ACC112 (cell line): ENCODE measurements around the gene TUB.

Source experiments
- H2AFZ ChIP-seq: fragments of 200-600 bp; sonication (generic); one replicate; pipeline ENCODE4 v1.6.0; 2017; ENCODE audit warnings: antibody characterized with exemption, low read length; ENCODE audit not compliant: unreplicated experiment
- H3K27ac ChIP-seq: fragments of 200-600 bp; sonication (generic); 2 replicates; pipeline ENCODE4 v1.5.1; 2014; ENCODE audit warnings: low read depth, mild to moderate bottlenecking, antibody characterized with exemption, low read length, moderate library complexity
- H3K27me3 ChIP-seq: fragments of 200-600 bp; sonication (generic); 2 replicates; pipeline ENCODE4 v1.6.1; 2014; ENCODE audit warnings: mild to moderate bottlenecking, antibody characterized with exemption, low read length, moderate library complexity, mixed read lengths; ENCODE audit not compliant: insufficient read depth
- H3K36me3 ChIP-seq: fragments of 200-600 bp; sonication (generic); 2 replicates; pipeline ENCODE4 v1.6.1; 2016; ENCODE audit warnings: mild to moderate bottlenecking, antibody characterized with exemption, low read length, moderate library complexity, mixed read lengths; ENCODE audit not compliant: insufficient read depth
- H3K4me1 ChIP-seq: fragments of 200-600 bp; sonication (generic); one replicate; pipeline ENCODE4 v1.6.1; 2016; ENCODE audit warnings: low read length, mixed read lengths; ENCODE audit not compliant: insufficient read depth, unreplicated experiment, control insufficient read depth
- H3K4me3 ChIP-seq: fragments of 200-600 bp; sonication (generic); 2 replicates; pipeline ENCODE4 v1.5.1; 2014; ENCODE audit warnings: mild to moderate bottlenecking, low read depth, low read length
- H3K79me2 ChIP-seq: fragments of 200-600 bp; sonication (generic); one replicate; pipeline ENCODE4 v1.6.0; 2016; ENCODE audit warnings: low read length; ENCODE audit not compliant: control insufficient read depth, unreplicated experiment, insufficient read depth

The TUB gene

GRCh38 chr11:8092587-8093424 lies 11.8 kb downstream of the TUB start:
- Histone ChIP-seq H3K36me3 (no peaks in the 10 kb centered on the region), H3K27ac (no peak overlapping the region), H3K79me2 (no peaks in the 10 kb centered on the region), H3K27me3 (no peaks in the 10 kb centered on the region), H2AFZ (no peak overlapping the region), H3K4me3 (no peak overlapping the region), H3K4me1 (peaks cover 5% of the 10 kb centered on the region)

DNA sequence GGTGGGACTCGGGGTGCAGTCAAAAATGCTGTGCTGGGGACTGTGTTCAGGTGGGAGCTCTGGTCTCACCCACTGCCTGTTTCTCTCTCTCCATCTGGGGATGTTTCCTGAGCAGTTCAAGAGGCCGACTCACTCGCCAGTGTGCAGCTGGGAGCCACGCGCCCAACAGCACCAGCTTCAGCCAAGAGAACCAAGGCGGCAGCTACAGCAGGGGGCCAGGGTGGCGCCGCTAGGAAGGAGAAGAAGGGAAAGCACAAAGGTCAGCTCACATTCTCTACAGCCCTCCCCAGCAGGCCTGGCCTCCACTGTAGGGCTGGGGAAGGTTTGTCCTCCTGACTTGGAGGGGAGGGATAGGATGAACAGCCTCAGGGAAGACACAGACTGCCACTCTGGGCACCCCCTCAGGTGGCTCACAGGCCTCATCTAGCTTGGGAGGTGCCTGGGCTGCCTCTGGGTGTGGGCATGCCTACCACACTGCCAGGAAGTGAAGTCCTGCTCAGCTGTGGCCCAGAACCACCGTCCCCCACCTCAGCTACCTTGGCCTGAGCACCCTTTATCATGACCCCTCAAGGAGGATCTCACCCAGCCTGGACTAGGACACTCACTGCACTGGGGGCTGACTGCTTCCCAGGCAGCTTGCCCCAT lies 13.0 kb downstream of the TUB start:
- Histone ChIP-seq H3K4me1 (peaks cover 17% of the 10 kb centered on the region), H3K79me2 (no peaks in the 10 kb centered on the region), H3K36me3 (no peaks in the 10 kb centered on the region), H2AFZ (no peak overlapping the region), H3K27ac (no peak overlapping the region), H3K27me3 (no peaks in the 10 kb centered on the region), H3K4me3 (no peak overlapping the region)

- peaks cover 18% of the 10 kb centered on the region for H3K4me1 ChIP-seq
- no peak overlapping the region for H3K27ac ChIP-seq
Measured at GRCh38 chr11:8094656-8095055, 13.6 kb downstream of the TUB start.

DNA sequence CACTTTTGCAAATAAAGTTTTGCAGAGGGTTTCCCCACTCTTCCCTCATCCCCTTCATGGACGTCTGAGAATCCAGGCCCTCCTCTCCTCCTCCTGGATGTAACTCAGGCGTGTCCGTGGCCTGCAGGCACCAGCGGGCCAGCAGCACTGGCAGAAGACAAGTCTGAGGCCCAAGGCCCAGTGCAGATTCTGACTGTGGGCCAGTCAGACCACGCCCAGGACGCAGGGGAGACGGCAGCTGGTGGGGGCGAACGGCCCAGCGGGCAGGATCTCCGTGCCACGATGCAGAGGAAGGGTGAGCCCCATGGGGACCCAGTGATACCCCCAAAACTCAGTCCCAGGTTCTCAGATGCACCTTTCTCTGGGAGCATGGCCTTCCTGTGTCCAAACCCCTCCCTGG lies 14.4 kb downstream of the TUB start:
- no peak overlapping the region for H2AFZ ChIP-seq
- no peaks in the 10 kb centered on the region for H3K27me3 ChIP-seq
- no peaks in the 10 kb centered on the region for H3K79me2 ChIP-seq
- no peaks in the 10 kb centered on the region for H3K36me3 ChIP-seq
- peaks cover 18% of the 10 kb centered on the region for H3K4me1 ChIP-seq
- H3K27ac ChIP-seq, result no peak overlapping the region
- no peak overlapping the region for H3K4me3 ChIP-seq

More at GRCh38 chr11:8094656-8095055, 13.6 kb downstream of the TUB start:
- H3K27me3 ChIP-seq, result no peaks in the 10 kb centered on the region
- no peaks in the 10 kb centered on the region for H3K79me2 ChIP-seq
- H2AFZ ChIP-seq, result no peak overlapping the region
- no peak overlapping the region for H3K4me3 ChIP-seq
- no peaks in the 10 kb centered on the region for H3K36me3 ChIP-seq

GRCh38 chr11:8095806-8096522 lies 15.0 kb downstream of the TUB start:
- Histone ChIP-seq H3K4me1 (peaks cover 18% of the 10 kb centered on the region), H2AFZ (no peak overlapping the region), H3K27me3 (no peaks in the 10 kb centered on the region), H3K36me3 (no peaks in the 10 kb centered on the region), H3K4me3 (no peak overlapping the region), H3K27ac (no peak overlapping the region), H3K79me2 (no peaks in the 10 kb centered on the region)

- H3K4me3 ChIP-seq, result no peak overlapping the region
- no peaks in the 10 kb centered on the region for H3K36me3 ChIP-seq
- no peak overlapping the region for H2AFZ ChIP-seq
- peaks cover 18% of the 10 kb centered on the region for H3K4me1 ChIP-seq
- no peak overlapping the region for H3K27ac ChIP-seq
- H3K79me2 ChIP-seq, result no peaks in the 10 kb centered on the region
- H3K27me3 ChIP-seq, result no peaks in the 10 kb centered on the region
Measured at GRCh38 chr11:8096575-8096974, 15.6 kb downstream of the TUB start.

DNA sequence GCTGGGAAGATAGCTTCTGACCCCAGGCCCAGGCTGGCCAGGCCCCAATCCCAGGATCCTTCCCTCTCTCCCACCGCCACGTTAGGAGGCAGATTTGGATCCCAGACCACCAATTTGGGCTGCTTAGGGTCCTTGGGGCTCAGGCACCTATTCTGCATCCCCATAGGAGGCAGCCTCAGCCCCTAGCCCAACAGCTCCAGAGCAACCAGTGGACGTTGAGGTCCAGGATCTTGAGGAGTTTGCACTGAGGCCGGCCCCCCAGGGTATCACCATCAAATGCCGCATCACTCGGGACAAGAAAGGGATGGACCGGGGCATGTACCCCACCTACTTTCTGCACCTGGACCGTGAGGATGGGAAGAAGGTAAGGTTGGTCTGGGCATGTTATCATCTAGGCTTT lies 16.1 kb downstream of the TUB start:
- no peak overlapping the region for H3K4me3 ChIP-seq
- H3K27me3 ChIP-seq, result no peaks in the 10 kb centered on the region
- H3K4me1 ChIP-seq, result peaks cover 18% of the 10 kb centered on the region
- no peaks in the 10 kb centered on the region for H3K79me2 ChIP-seq
- H3K36me3 ChIP-seq, result no peaks in the 10 kb centered on the region
- H2AFZ ChIP-seq, result no peak overlapping the region
- H3K27ac ChIP-seq, result no peak overlapping the region

- no peak overlapping the region for H3K27ac ChIP-seq
Measured at GRCh38 chr11:8097468-8097867, 16.5 kb downstream of the TUB start.

DNA sequence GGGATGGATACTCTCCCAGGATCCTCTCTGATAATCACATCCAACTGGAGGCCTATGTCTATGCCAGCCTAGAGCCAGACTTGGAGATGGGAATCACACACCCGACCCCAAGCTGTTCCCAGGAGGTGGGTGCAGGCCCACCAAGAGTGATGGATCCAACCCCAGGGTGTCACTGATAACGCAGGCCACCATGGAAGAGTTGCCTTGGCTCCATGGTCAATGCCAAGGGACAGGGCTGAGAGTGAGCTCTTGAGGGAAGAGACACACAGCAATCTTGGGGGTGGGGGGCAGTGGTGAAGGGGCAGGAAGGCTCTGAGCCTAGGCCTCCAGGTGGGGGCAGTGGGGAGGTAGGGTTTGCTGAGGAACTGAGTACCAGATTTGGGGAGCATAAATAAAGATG lies 16.9 kb downstream of the TUB start:
- Histone ChIP-seq H2AFZ (no peak overlapping the region), H3K79me2 (no peaks in the 10 kb centered on the region), H3K27me3 (no peaks in the 10 kb centered on the region), H3K36me3 (no peaks in the 10 kb centered on the region), H3K27ac (peak overlapping the region; percentile 65; the same call in 1 of the 2 replicates), H3K4me3 (no peak overlapping the region), H3K4me1 (peaks cover 15% of the 10 kb centered on the region)

More at GRCh38 chr11:8097468-8097867, 16.5 kb downstream of the TUB start:
- peaks cover 18% of the 10 kb centered on the region for H3K4me1 ChIP-seq
- H3K27me3 ChIP-seq, result no peaks in the 10 kb centered on the region
- H3K4me3 ChIP-seq, result no peak overlapping the region
- H2AFZ ChIP-seq, result no peak overlapping the region
- no peaks in the 10 kb centered on the region for H3K79me2 ChIP-seq
- H3K36me3 ChIP-seq, result no peaks in the 10 kb centered on the region

GRCh38 chr11:8098361-8098760 lies 17.4 kb downstream of the TUB start:
- no peak overlapping the region for H3K4me3 ChIP-seq
- H2AFZ ChIP-seq, result no peak overlapping the region
- H3K27me3 ChIP-seq, result no peaks in the 10 kb centered on the region
- H3K79me2 ChIP-seq, result no peaks in the 10 kb centered on the region
- peaks cover 15% of the 10 kb centered on the region for H3K4me1 ChIP-seq
- H3K36me3 ChIP-seq, result no peaks in the 10 kb centered on the region
- H3K27ac ChIP-seq, result peak overlapping the region; percentile 65
